Heart right ventricle (tissue), 16 donors: ENCODE results near the gene CLMN. TPM values are rescaled to one million over a fixed set of nuclear protein-coding genes. Genes with fewer than 3 reads are reported as not detected.

Source experiments
- ATAC-seq, 8 donors: fragments of 200-7000 bp; cut with Tn5 transposase; one replicate each; pipeline ENCODE4 v1.9.1; 2020; ENCODE audit warnings: mild to moderate bottlenecking in 8 of 8, moderate library complexity in 8 of 8, moderate number of reproducible peaks in 1 of 8
- DNase-seq, 2 donors: peaks; one replicate each; pipeline ENCODE4 v3.0.0-alpha.2; 2020
- H3K27ac ChIP-seq, 10 donors: fragments of 200-600 bp; sonication (generic) in 2 of 10; one replicate each; pipeline versions ENCODE4 v1.5.0 to v1.8.0; 2020 to 2022; ENCODE audit warnings: mild to moderate bottlenecking in 3 of 10
- H3K27me3 ChIP-seq, 7 donors: fragments of 200-600 bp; one replicate each; pipeline ENCODE4 v1.8.0; 2021 to 2022; ENCODE audit warnings: mild to moderate bottlenecking in 2 of 7
- H3K36me3 ChIP-seq, 9 donors: fragments of 200-600 bp; sonication (generic) in 1 of 9; one replicate each; pipeline versions ENCODE4 v1.5.0 to v1.8.0; 2020 to 2022; ENCODE audit warnings: mild to moderate bottlenecking in 2 of 9
- H3K4me1 ChIP-seq, 9 donors: fragments of 200-600 bp; sonication (generic) in 1 of 9; one replicate each; pipeline versions ENCODE4 v1.5.0 to v1.8.0; 2020 to 2022; ENCODE audit warnings: mild to moderate bottlenecking in 4 of 9
- H3K4me3 ChIP-seq, 10 donors: fragments of 200-600 bp; sonication (generic) in 2 of 10; one replicate each; pipeline versions ENCODE4 v1.5.0 to v1.8.0; 2020 to 2022; ENCODE audit warnings: mild to moderate bottlenecking in 7 of 10, moderate library complexity in 2 of 10
- H3K9me3 ChIP-seq, 11 donors: fragments of 200-600 bp in 10 of 11; sonication (generic) in 2 of 11; one replicate each; pipeline versions ENCODE4 v1.5.0 to v1.8.0; 2013 to 2022; ENCODE audit warnings: mild to moderate bottlenecking in 2 of 11, control low read depth in 1 of 11, moderate library complexity in 1 of 11
- CTCF ChIP-seq, 9 donors: fragments of 200-600 bp; sonication (generic) in 2 of 9; IDR thresholded peaks; one replicate each; pipeline versions ENCODE4 v1.5.0 to v1.8.0; 2021 to 2022; ENCODE audit warnings: antibody characterized with exemption in 9 of 9, mild to moderate bottlenecking in 5 of 9, moderate library complexity in 1 of 9
- whole genome bisulfite sequencing, 2 donors: extraction: QIAGEN DNeasy Blood & Tissue Kit; methylation state at CpG; one replicate each; pipeline ENCODE4 v1.1.7; 2013; ENCODE audit warnings: inconsistent platforms in 1 of 2; 5-methylcytosine and 5-hydroxymethylcytosine counted together
- intact Hi-C, 10 donors: fragments of 100-400 bp; cut with DNase I; formaldehyde crosslinking; loops; one replicate each; pipeline versions ENCODE4 v1.11.1 to v1.14.2; 2022
- polyA plus RNA-seq, 2 donors: library from polyadenylated mRNA; stranded (reverse); fragments of 200-250 nt; gene quantifications; one replicate each; pipeline ENCODE4 v1.2.3, GENCODE V29; 2013
- total RNA-seq, 10 donors: library from RNA; stranded (reverse); fragmentation: NEBNext Ultra II Directional in 3 of 10; extraction: Animal tissue kit (Norgen Biotek cat#: 25700) in 3 of 10; gene quantifications; one replicate each; pipeline versions ENCODE4 v1.2.1 to v1.2.4, GENCODE V29; 2021 to 2023
- donor health status: Arrhythmogenic right ventricular cardiomyopathy.
- donor health status: ischemic (EF 13 %, LVEDD 7.1; RV severe dilation, severe dysfunction).
- donor health status: healthy with polysubstance abuse.
- donor health status: DM: no; HTN: yes; CAD: no.
- donor health status: DM: no; HTN: no; CAD: no.
- donor health status: ischemic (EF 25% LVEDD 6.9; RV normal size, moderate dysfunction).
- donor health status: ischemic (EF 25% LVEDD 5.7; RV mildly dilated, moderate dysfunction).
- donor health status: healthy.
- donor health status: DM: yes; HTN: yes; CAD: no.
- donor health status: Ischemic cardiomyopathy.
- donor health status: ischemic (EF 35%, LVEDD 5.7; RV mildly dilated, moderate dysfunction).
- donor health status: nonischemic (EF 11% LVEDD 7.7; RV severe dilation, severe dysfunction).
- donor health status: DM: yes; HTN: yes; CAD: no.
- donor health status: PGD.
- donor health status: ischemic (EF 29% LVEDD 5.4; RV normal size, mild dysfunction).
- donor health status: nonischemic (EF 23%, LVEDD 6.1; RV moderate dilation, normal function).

Gene CLMN
- total and polyA plus RNA-seq, 12 donors, result 2.6 to 14.5 (median 5.9) TPM

DNA sequence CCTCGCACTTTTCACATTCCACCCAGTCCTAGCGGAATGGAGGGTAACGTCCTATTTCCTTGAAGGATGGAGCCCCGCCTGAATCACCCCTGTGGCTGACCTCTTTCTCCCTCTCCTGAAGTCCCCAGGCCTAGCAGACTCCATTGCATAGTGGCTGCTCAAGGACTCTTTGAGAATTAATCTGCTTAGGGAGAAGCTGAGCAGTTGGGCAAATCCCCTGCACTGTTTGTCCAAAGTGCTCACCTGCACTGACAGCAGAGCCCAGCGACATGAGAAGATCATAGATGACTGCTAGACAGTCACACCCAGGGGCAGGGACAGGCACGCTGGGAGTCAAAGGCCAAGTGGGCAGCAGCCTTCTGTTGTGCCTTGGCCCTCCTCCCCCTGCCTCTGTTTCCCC lies 124.7 kb downstream of the CLMN start:
- intact Hi-C loops, result loop anchor here in 1 of 10 donors (10.0 kb wide), 1 partner anchor 90 kb away; no protein-coding TSS in a partner anchor
- H3K9me3 ChIP-seq, result no peaks in the 10 kb centered on the region
- no peak for TF ChIP-seq CTCF (IDR thresholded peaks at IDR 0.05)
- peaks cover 0 to 12% (median 0%) of the 10 kb centered on the region in 9 donors for H3K36me3 ChIP-seq
- ATAC-seq, result no peak
- H3K27me3 ChIP-seq, result peaks cover 0 to 40% (median 23%) of the 10 kb centered on the region in 7 donors
- WGBS, 2 donors, result 89 to 93% methylated on average over 6 of the region's 6 CpGs
- no peak overlapping the region for H3K27ac ChIP-seq
- DNase-seq, result no peak
- H3K4me1 ChIP-seq, result peaks cover 0 to 33% (median 14%) of the 10 kb centered on the region in 9 donors
- H3K4me3 ChIP-seq, result no peak overlapping the region

DNA sequence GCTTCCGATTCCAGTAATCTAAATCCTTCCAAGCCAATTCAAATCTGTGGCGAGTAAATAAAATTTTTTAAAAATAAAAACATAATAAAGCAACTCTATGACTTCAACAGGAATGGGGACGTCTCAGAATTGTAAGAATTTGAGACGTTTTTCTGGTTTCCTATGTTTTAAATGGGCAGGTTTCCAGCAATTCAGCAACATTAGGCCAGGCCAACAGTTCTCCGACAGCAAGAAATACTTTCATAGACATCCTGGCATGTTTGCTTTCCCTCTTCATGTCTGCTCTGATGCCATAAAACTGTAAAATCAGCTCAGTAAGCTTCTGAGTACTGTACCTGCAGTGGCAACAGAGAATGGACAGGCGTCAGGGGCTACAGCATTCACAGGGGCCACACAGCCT lies 126.6 kb downstream of the CLMN start:
- H3K4me1 ChIP-seq, result peaks cover 0 to 48% (median 23%) of the 10 kb centered on the region in 9 donors
- no peak overlapping the region for H3K4me3 ChIP-seq
- peaks cover 0 to 31% (median 11%) of the 10 kb centered on the region in 7 donors for H3K27me3 ChIP-seq
- DNase-seq, result no peak
- intact Hi-C loops, result loop anchor here in 2 of 10 donors (5.0 to 10.0 kb wide), 3 partner anchors 36 to 88 kb away; partner anchors contain the start of gene DICER1 (in 1 of the 2)
- H3K9me3 ChIP-seq, result peaks cover 0 to 8% (median 0%) of the 10 kb centered on the region in 11 donors
- no peak for TF ChIP-seq CTCF (IDR thresholded peaks at IDR 0.05)
- no peak for ATAC-seq
- 74 to 80% methylated on average over 6 of the region's 6 CpGs for WGBS, 2 donors
- H3K27ac ChIP-seq, result peak overlapping the region in 3 of 10 donors; percentile 27 to 77 (median 47)
- peaks cover 0 to 12% (median 0%) of the 10 kb centered on the region in 9 donors for H3K36me3 ChIP-seq

DNA sequence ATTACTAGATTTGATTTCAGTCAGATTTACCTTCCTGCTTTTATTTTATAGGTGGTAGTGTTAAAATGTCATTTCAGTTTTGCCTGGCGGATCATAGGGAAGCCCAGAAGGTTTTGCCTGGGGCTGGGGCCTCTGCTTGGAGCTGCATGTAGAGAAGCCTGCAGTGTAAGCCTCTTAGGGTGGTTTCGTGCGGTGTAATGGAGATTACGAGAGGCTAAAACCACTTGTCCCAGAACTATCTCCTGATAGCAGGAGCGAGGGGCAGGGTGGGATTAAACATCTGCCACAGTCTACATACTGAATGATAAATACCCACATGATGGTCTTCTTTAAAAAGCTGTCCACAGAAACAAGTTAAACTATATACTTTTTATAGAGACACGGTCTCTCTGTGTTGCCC lies 127.4 kb downstream of the CLMN start:
- H3K4me1 ChIP-seq, result peaks cover 0 to 48% (median 23%) of the 10 kb centered on the region in 9 donors
- WGBS, 2 donors, result 97 to 98% methylated on average over 6 of the region's 6 CpGs
- ATAC-seq (no peak), DNase-seq (no peak)
- H3K4me3 ChIP-seq, result no peak overlapping the region
- peaks cover 0 to 12% (median 0%) of the 10 kb centered on the region in 9 donors for H3K36me3 ChIP-seq
- peaks cover 0 to 36% (median 9%) of the 10 kb centered on the region in 7 donors for H3K27me3 ChIP-seq
- peak overlapping the region in 4 of 10 donors; percentile 62 to 78 (median 72) for H3K27ac ChIP-seq
- intact Hi-C loops, result loop anchor here in 2 of 10 donors (5.0 to 10.0 kb wide), 3 partner anchors 35 to 88 kb away; partner anchors contain the start of gene DICER1 (in 1 of the 2)
- peaks cover 0 to 12% (median 0%) of the 10 kb centered on the region in 11 donors for H3K9me3 ChIP-seq
- no peak for TF ChIP-seq CTCF (IDR thresholded peaks at IDR 0.05)

DNA sequence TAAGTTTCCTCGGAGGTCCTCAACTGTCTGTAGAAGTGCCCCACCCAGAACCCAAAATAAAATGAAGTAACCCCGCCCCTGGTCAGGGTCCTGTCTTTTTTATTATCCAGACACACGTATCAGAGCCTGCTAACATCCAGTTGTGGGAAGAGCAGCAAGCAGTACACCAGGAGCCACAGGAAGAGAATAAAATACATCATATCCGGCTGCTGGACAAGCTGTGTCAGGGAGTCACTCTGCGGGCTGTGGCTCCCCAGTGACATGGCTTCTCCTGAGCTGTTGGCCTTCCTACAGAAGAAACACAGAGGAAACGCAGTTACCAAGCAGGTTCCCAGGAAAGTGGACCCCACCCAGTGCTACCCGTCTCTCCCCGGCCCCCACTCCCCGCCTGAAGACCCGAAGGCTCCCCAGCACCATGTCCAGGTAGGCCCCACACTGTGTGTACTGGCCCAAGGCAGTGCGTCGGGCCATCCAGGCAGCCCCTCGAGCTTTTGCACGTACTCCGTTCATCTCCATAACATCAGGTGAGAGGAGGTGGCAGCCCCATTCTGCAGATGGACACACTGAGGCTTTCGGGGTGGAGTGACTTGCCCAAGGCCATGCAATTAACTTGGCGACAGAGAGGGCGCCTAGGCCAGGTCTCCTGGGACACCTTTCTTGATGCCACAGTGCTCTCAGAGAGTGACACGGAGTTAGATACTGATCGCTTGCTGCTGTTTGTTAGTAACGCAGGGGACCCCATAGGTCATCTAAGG lies 128.1 kb downstream of the CLMN start:
- peak overlapping the region; percentile 5 to 78 (median 64) for H3K27ac ChIP-seq

More for the DNA sequence above, 128.1 kb downstream of the CLMN start:
- H3K36me3 ChIP-seq, result peaks cover 0 to 12% (median 0%) of the 10 kb centered on the region in 9 donors
- no peak overlapping the region for H3K4me3 ChIP-seq
- ATAC-seq (peak in 7 of 8 donors; percentile 43 to 86 (median 64)), DNase-seq (no peak)
- intact Hi-C loops, result loop anchor here in 2 of 10 donors (5.0 to 10.0 kb wide), 3 partner anchors 34 to 87 kb away; partner anchors contain the start of gene DICER1 (in 1 of the 2)
- H3K9me3 ChIP-seq, result peaks cover 0 to 12% (median 0%) of the 10 kb centered on the region in 11 donors
- peaks cover 0 to 52% (median 23%) of the 10 kb centered on the region in 9 donors for H3K4me1 ChIP-seq
- TF ChIP-seq CTCF (IDR thresholded peaks at IDR 0.05), result no peak
- peaks cover 0 to 32% (median 5%) of the 10 kb centered on the region in 7 donors for H3K27me3 ChIP-seq
- 82 to 90% methylated on average over 21 of the region's 21 CpGs for WGBS, 2 donors
